ENCODE data around the gene TPPP2. TPM values are rescaled to one million over a fixed set of nuclear protein-coding genes. Genes with fewer than 3 reads are reported as not detected.

TPPP2 gene
- total and polyA plus RNA-seq, 9 of the 15 experiments (the other 6 are each of a cell fraction or from before 2014, with no cell fraction given): 0.18 TPM; not detected in 8

- TF ChIP-seq NR2C2 (CRISPR knock-in tag; IDR thresholded peaks at IDR 0.05): no peak
- peak; percentile 40; the same call in 1 of the 2 replicates for TF ChIP-seq NR2C2 (tag; IDR thresholded peaks at IDR 0.05)
- no peak for TF ChIP-seq MCM2 (IDR thresholded peaks at IDR 0.05; ENCODE audit: low read depth)
- TF ChIP-seq CHD1 (IDR thresholded peaks at IDR 0.05; ENCODE audit: low read length): no peak
- no peak for TF ChIP-seq ZNF589 (CRISPR knock-in tag; IDR thresholded peaks at IDR 0.05; ENCODE audit: low read depth)
- no peak for TF ChIP-seq MYC (IDR thresholded peaks at IDR 0.05; ENCODE audit: low read depth, low read length)
- no peak for TF ChIP-seq MYC (CRISPR knock-in tag; IDR thresholded peaks at IDR 0.05; ENCODE audit: borderline replicate concordance, low read depth)
- TF ChIP-seq HDAC3 (IDR thresholded peaks at IDR 0.05; ENCODE audit: borderline replicate concordance, partially characterized antibody): no peak
- no peak for TF ChIP-seq ZBTB49 (CRISPR knock-in tag; IDR thresholded peaks at IDR 0.05; ENCODE audit: borderline replicate concordance)
- no peak for TF ChIP-seq MEF2A (IDR thresholded peaks at IDR 0.05; ENCODE audit: control insufficient read depth, low read depth, low read length)
- TF ChIP-seq HMG20B (CRISPR knock-in tag; IDR thresholded peaks at IDR 0.05): no peak
- no peak for TF ChIP-seq RAD51 (IDR thresholded peaks at IDR 0.05; ENCODE audit: borderline replicate concordance, low read depth)
- TF ChIP-seq, protein P1, sequence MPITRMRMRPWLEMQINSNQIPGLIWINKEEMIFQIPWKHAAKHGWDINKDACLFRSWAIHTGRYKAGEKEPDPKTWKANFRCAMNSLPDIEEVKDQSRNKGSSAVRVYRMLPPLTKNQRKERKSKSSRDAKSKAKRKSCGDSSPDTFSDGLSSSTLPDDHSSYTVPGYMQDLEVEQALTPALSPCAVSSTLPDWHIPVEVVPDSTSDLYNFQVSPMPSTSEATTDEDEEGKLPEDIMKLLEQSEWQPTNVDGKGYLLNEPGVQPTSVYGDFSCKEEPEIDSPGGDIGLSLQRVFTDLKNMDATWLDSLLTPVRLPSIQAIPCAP (CRISPR knock-in tag; IDR thresholded peaks at IDR 0.05; ENCODE audit: borderline replicate concordance): no peak
- peak; percentile 54 for TF ChIP-seq POLR2G (IDR thresholded peaks at IDR 0.05; ENCODE audit: low read depth, low read length)
- TF ChIP-seq CBFA2T2 (conservative IDR thresholded peaks at IDR 0.05): no peak
- no peak for TF ChIP-seq ZNF398 (CRISPR knock-in tag; IDR thresholded peaks at IDR 0.05)
- no peak for TF ChIP-seq ZHX1 (conservative IDR thresholded peaks at IDR 0.05; ENCODE audit: low read length)
- no peak for TF ChIP-seq PURB (CRISPR knock-in tag; IDR thresholded peaks at IDR 0.05; ENCODE audit: low read depth)
- TF ChIP-seq RFX7 (CRISPR knock-in tag; IDR thresholded peaks at IDR 0.05): no peak
- TF ChIP-seq PRPF4 (IDR thresholded peaks at IDR 0.05; ENCODE audit: insufficient read depth, low read depth, low read length, poor library complexity, severe bottlenecking): no peak
Observed at GRCh38 chr14:21070083-21070609, 40.1 kb downstream of the TPPP2 start, which contains the start of gene ARHGEF40 (continued).

All from K562 (cell line).